GM20000 (cell line): ENCODE measurements around the gene EGFR.

Experiments
- DNase-seq: peaks from one replicate; pipeline ENCODE4 v3.0.0; 2012; ENCODE audit warnings: low spot score
- CTCF ChIP-seq: IDR thresholded peaks from 2 replicates; pipeline ENCODE4 v1.5.1; 2012; ENCODE audit warnings: mild to moderate bottlenecking, control low read depth; ENCODE audit errors: extremely low read depth, missing control alignments

The EGFR gene

GRCh38 chr7:55065079-55065478 is 46.3 kb downstream of the EGFR start:
- no peak for TF ChIP-seq CTCF
- DNase-seq = no peak

DNA sequence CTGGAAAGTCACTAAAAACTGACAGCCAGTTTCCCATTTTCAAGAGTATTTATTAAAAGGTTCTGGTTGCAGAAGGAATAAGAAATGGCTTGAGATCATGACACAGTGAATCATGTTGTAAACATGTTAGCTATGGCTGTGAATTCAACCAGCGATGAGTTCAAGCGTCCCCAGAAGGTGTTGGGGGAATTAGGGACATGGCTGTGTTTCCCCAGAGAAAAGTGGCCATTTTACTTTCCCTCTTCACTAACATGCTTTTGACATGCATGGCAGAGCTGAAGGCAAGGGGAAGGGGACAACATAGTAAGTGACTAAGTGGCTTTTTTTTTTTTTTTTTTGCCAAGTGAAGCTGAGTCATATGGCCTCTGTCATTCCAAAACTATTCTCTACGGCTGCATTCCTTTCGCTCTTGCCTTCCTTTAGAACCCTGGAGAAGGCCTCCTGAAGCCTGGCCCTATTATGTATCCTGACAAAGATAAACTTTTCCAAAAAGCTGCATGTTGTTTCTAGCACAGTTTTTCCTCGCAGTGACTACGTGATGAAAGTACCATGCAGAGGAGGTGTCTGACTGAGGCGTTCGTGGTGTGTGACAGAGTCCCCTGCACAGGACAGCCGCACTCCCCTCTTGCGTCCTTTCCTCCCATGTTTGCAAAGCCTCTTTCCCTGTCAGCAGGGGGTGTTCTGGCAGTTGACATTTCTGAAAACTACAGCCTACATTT is 46.9 kb downstream of the EGFR start:
- DNase-seq = no peak
- TF ChIP-seq CTCF = no peak

GRCh38 chr7:55066524-55066923 is 47.7 kb downstream of the EGFR start:
- TF ChIP-seq CTCF = no peak
- DNase-seq = no peak

DNA sequence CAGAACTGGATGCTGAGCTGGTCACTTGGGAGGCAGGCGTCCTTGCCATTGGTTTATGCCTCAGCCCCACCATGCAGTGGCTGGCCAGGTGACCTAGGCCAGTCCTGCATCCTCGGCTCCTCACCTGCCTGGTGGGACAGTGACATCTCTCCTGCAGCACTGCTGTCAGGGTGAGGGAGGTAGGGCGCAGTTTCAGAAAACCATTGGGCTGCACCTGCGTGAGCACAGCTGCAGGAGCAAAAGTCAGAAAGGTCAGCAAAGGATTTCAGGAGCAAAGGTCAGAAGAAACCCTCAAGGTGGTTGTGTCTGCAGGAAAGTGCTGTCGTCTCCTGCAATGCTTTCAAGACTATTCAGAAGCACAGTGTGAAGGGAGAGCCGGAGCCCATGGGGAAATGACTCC is 48.1 kb downstream of the EGFR start:
- TF ChIP-seq CTCF = no peak

DNA sequence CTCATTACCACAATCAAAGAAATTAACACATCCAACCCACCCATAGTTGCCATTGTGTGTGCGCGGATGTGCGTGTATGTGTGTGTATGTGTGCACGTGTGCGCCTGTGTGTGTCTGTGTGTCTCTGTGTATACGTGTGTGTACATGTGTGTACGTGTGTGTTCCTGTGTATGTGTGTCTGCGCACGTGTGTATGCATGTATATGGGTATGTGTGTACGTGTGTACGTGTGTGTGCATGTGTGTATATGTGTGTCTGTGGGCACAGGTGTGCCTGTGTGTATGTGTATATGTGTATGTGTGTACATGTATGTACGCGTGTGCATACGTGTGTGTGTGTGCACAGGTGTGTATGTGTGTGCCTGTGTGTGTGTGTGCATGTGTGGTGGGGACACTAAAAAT is 48.9 kb downstream of the EGFR start:
- no peak for TF ChIP-seq CTCF
- DNase-seq = no peak

More for the DNA sequence above, 48.1 kb downstream of the EGFR start:
- no peak for DNase-seq

DNA sequence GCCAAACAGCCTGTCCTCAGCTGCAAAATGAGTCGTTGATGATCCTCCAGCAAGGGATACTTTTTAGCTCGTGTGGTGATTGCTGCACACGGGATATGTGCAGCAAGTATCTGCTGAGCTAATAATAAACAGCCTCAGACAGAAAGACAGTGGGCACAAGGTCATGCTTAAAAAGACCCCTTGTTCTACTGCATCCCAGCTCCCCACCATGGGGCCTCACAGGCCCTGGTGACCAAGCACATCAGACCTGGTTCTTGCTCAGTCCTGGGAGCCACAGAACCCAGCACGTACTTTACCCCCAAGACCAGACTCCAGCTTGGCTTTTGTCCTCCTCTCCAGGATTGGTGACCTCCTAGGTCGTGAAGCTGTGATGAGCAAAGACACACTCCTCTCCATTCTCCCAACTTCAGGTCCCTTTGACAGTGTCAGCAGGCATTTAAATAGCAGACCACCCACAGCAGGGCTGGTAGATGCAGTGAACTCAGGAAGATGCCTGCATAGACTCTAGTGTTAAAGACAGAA is 50.5 kb downstream of the EGFR start:
- TF ChIP-seq CTCF = no peak
- DNase-seq = no peak

DNA sequence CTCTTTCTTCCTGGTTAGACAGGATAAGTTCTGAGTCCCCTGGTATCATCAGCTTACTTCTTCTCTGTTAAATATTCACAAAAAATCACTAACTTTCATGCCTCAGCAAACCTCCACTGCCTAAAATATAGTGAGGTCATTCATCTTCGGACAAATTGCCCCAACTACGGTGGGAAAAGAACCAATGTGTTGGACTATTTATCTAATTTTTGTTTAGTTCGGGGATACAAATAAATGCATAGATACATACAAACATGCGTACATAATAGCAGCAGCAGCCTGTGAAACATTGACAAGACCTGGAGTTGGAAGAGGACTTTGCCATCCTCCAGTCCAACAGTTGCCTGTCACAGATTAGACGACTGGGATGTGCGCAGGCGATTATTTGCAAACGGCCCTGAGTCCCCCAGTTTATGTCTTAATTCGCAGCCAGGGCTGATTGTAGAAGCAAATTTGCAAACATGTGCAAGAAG is 51.5 kb downstream of the EGFR start:
- no peak for DNase-seq
- no peak for TF ChIP-seq CTCF
